Measurements from ENCODE around the gene DIAPH2. TPM values are rescaled to one million over a fixed set of nuclear protein-coding genes. Genes with fewer than 3 reads are reported as not detected.

The DIAPH2 gene
- total and polyA plus RNA-seq, 2 of the 13 experiments (the other 11 are each of a cell fraction or from before 2014, with no cell fraction given) = 2.1 to 8.5 TPM

DNA sequence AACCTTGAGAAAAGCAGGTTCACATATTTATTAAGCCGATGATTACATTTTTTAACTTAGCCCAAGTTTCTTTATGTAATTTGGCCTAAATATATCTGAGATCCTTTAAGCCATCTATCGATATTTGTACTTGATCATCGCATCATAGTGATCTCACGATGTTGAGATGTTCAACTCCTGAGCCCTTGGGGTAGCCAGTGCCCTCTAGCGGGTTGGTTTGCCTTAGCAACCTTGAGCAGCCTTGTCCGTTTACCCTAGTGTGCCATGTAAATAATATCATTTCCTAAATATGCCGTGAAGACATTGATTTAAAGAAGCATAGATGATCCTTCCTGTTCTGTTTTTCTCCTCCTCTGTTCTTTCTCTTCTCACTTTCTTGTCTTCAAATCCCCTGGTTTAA lies 631.3 kb downstream of the DIAPH2 start:
- POLR2A ChIA-PET = no interaction called here
- BruUV-seq (replicated peaks) = no TSS peak
- H3K9me3 ChIP-seq (ENCODE audit: low read length) = no peaks in the 10 kb centered on the region
- H3K9ac ChIP-seq (ENCODE audit: insufficient read depth, low read depth, low read length) = no peak overlapping the region
- WGBS (ENCODE audit: low lambda C conversion rate) = 84% methylated on average over 7 of the region's 7 CpGs
- H2AFZ ChIP-seq (ENCODE audit: low read length) = no peak overlapping the region
- no peak overlapping the region for H3K4me2 ChIP-seq (ENCODE audit: low read depth, low read length)
- no peaks in the 10 kb centered on the region for H3K79me2 ChIP-seq (ENCODE audit: insufficient read depth, low read length)
- CTCF ChIA-PET (ENCODE audit: low intra/inter-chr PET ratio, low total read pairs) = no interaction called here
- no peaks in the 10 kb centered on the region for H3K4me1 ChIP-seq (ENCODE audit: insufficient read depth, low read length)
- ATAC-seq (no peak), FAIRE-seq (no peak), DNase-seq (ENCODE audit: low spot score) (no peak)
- intact Hi-C loops (cut with micrococcal nuclease; ENCODE audit: unreplicated experiment) (no loop called here), in situ Hi-C loops (cut with HindIII; ENCODE audit: extremely low pct_ligation_motif_present, low pct_unique_long_range_greater_than_20kb) (no loop called here)
- H4K20me1 ChIP-seq (ENCODE audit: insufficient read depth, low read length) = no peaks in the 10 kb centered on the region
- H3K36me3 ChIP-seq (replicated peaks in 1 of 2; ENCODE audit: control insufficient read depth in 1 of 2, insufficient read depth in 2 of 2, low read length in 2 of 2) = no peaks in the 10 kb centered on the region
- no peaks in the 10 kb centered on the region for H3K27me3 ChIP-seq (ENCODE audit: control insufficient read depth in 1 of 2, insufficient read depth in 2 of 2, low read length in 2 of 2)
- no peak overlapping the region for H3K27ac ChIP-seq (ENCODE audit: extremely low read length, insufficient read depth, low read length)
- no peak overlapping the region for H3K4me3 ChIP-seq (replicated peaks in 1 of 3; ENCODE audit: insufficient read depth in 1 of 3, low read depth in 2 of 3, low read length in 3 of 3)
- no peak for TF ChIP-seq NCOA1 (CRISPR knock-in tag; IDR thresholded peaks at IDR 0.05)
- TF ChIP-seq REXO4 (CRISPR knock-in tag; IDR thresholded peaks at IDR 0.05; ENCODE audit: borderline replicate concordance) = no peak
- no peak for TF ChIP-seq KDM4B (CRISPR knock-in tag; IDR thresholded peaks at IDR 0.05)
- TF ChIP-seq ZNF790 (CRISPR knock-in tag; IDR thresholded peaks at IDR 0.05; ENCODE audit: borderline replicate concordance) = no peak
- TF ChIP-seq, protein P1, sequence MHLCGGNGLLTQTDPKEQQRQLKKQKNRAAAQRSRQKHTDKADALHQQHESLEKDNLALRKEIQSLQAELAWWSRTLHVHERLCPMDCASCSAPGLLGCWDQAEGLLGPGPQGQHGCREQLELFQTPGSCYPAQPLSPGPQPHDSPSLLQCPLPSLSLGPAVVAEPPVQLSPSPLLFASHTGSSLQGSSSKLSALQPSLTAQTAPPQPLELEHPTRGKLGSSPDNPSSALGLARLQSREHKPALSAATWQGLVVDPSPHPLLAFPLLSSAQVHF (CRISPR knock-in tag; IDR thresholded peaks at IDR 0.05) = no peak
- TF ChIP-seq, protein P2, sequence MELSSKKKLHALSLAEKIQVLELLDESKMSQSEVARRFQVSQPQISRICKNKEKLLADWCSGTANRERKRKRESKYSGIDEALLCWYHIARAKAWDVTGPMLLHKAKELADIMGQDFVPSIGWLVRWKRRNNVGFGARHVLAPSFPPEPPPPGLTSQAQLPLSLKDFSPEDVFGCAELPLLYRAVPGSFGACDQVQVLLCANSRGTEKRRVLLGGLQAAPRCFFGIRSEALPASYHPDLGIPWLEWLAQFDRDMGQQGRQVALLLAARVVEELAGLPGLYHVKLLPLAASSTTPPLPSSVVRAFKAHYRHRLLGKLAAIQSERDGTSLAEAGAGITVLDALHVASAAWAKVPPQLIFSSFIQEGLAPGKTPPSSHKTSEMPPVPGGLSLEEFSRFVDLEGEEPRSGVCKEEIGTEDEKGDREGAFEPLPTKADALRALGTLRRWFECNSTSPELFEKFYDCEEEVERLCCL (CRISPR knock-in tag; IDR thresholded peaks at IDR 0.05; ENCODE audit: borderline replicate concordance) = no peak
- TF ChIP-seq ARID2 (CRISPR knock-in tag; IDR thresholded peaks at IDR 0.05; ENCODE audit: borderline replicate concordance) = no peak
- no peak for TF ChIP-seq ZSCAN22 (CRISPR knock-in tag; IDR thresholded peaks at IDR 0.05)
- TF ChIP-seq, protein P3, sequence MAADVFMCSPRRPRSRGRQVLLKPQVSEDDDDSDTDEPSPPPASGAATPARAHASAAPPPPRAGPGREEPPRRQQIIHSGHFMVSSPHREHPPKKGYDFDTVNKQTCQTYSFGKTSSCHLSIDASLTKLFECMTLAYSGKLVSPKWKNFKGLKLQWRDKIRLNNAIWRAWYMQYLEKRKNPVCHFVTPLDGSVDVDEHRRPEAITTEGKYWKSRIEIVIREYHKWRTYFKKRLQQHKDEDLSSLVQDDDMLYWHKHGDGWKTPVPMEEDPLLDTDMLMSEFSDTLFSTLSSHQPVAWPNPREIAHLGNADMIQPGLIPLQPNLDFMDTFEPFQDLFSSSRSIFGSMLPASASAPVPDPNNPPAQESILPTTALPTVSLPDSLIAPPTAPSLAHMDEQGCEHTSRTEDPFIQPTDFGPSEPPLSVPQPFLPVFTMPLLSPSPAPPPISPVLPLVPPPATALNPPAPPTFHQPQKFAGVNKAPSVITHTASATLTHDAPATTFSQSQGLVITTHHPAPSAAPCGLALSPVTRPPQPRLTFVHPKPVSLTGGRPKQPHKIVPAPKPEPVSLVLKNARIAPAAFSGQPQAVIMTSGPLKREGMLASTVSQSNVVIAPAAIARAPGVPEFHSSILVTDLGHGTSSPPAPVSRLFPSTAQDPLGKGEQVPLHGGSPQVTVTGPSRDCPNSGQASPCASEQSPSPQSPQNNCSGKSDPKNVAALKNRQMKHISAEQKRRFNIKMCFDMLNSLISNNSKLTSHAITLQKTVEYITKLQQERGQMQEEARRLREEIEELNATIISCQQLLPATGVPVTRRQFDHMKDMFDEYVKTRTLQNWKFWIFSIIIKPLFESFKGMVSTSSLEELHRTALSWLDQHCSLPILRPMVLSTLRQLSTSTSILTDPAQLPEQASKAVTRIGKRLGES (CRISPR knock-in tag; IDR thresholded peaks at IDR 0.05; ENCODE audit: borderline replicate concordance) = no peak
- TF ChIP-seq, protein P4, sequence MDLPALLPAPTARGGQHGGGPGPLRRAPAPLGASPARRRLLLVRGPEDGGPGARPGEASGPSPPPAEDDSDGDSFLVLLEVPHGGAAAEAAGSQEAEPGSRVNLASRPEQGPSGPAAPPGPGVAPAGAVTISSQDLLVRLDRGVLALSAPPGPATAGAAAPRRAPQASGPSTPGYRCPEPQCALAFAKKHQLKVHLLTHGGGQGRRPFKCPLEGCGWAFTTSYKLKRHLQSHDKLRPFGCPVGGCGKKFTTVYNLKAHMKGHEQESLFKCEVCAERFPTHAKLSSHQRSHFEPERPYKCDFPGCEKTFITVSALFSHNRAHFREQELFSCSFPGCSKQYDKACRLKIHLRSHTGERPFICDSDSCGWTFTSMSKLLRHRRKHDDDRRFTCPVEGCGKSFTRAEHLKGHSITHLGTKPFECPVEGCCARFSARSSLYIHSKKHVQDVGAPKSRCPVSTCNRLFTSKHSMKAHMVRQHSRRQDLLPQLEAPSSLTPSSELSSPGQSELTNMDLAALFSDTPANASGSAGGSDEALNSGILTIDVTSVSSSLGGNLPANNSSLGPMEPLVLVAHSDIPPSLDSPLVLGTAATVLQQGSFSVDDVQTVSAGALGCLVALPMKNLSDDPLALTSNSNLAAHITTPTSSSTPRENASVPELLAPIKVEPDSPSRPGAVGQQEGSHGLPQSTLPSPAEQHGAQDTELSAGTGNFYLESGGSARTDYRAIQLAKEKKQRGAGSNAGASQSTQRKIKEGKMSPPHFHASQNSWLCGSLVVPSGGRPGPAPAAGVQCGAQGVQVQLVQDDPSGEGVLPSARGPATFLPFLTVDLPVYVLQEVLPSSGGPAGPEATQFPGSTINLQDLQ (CRISPR knock-in tag; IDR thresholded peaks at IDR 0.05) = no peak
- no peak for TF ChIP-seq EEA1 (CRISPR knock-in tag; IDR thresholded peaks at IDR 0.05; ENCODE audit: borderline replicate concordance)
- TF ChIP-seq ZNF615 (CRISPR knock-in tag; IDR thresholded peaks at IDR 0.05; ENCODE audit: borderline replicate concordance) = no peak
- TF ChIP-seq, protein P5, sequence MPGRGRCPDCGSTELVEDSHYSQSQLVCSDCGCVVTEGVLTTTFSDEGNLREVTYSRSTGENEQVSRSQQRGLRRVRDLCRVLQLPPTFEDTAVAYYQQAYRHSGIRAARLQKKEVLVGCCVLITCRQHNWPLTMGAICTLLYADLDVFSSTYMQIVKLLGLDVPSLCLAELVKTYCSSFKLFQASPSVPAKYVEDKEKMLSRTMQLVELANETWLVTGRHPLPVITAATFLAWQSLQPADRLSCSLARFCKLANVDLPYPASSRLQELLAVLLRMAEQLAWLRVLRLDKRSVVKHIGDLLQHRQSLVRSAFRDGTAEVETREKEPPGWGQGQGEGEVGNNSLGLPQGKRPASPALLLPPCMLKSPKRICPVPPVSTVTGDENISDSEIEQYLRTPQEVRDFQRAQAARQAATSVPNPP (CRISPR knock-in tag; IDR thresholded peaks at IDR 0.05) = no peak
- TF ChIP-seq MYC (CRISPR knock-in tag; IDR thresholded peaks at IDR 0.05; ENCODE audit: borderline replicate concordance) = no peak
- TF ChIP-seq HNRNPK (IDR thresholded peaks at IDR 0.05; ENCODE audit: low read depth, low read length, poor library complexity, severe bottlenecking) = no peak
- TF ChIP-seq ZNF501 (CRISPR knock-in tag; IDR thresholded peaks at IDR 0.05) = no peak

Data from HepG2 (cell line).